OCI-M2 (cell line): Measurements from ENCODE around the gene POLK.
"Not testable (repeated sequence)": the region's sequence is repeated elsewhere in the genome, so short reads cannot be mapped to it uniquely, and the experiment has no call there.

Experiments
- DNase-seq: peaks from one replicate; lab custom pipeline; 2025; ENCODE audit not compliant: unreplicated experiment; lab: John Stamatoyannopoulos, UW

The POLK gene

DNA sequence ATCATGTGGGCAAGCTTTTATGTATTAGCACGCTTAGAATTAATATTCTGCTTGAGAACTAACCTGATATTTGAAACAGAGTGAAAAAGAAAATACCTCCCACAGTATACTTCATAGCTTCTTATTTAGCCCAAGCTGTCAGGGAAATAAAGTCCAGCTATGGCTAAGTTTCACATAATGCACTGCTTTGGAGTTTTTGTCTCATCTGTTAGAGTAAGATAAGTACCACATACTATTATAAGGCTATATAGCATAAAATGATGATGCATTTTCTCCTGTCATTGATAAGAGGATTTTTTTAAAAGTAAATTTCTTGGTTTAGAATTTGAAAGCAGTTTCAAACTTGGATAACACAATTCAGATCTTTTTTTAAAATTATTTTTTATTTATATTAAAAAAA, 97.2 kb downstream of the POLK start:
- no peak for DNase-seq

GRCh38 chr5:75610201-75610600, 98.5 kb downstream of the POLK start:
- no peak for DNase-seq

- DNase-seq: not testable (repeated sequence)
Observed at GRCh38 chr5:75610859-75611310, 99.2 kb downstream of the POLK start.

GRCh38 chr5:75611311-75612225, 99.9 kb downstream of the POLK start, which contains the start of gene ANKDD1B:
ANKDD1B (plus strand) TSS chr5:75611453; CDS start chr5:75611635, 182 bp downstream.
- DNase-seq: no peak

DNA sequence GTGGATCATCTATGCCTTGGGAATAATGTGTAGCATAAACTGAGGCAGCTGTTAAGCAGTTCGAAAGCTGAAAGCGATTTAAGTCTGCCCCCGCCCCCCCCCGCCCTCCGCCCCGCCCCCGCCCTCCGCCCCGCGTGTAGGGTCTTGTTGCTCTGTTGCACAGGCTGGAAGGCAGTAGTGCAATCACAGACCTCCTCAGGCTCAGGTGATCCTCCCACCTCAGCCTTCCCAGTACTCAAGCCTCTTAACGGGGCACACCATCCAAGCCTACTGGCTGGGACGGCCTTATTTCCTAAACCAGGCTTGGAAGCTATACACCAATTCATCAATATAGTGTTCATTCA, 100.5 kb downstream of the POLK start:
- no peak for DNase-seq

- no peak for DNase-seq
Observed at GRCh38 chr5:75612901-75613300, 101.2 kb downstream of the POLK start.

DNA sequence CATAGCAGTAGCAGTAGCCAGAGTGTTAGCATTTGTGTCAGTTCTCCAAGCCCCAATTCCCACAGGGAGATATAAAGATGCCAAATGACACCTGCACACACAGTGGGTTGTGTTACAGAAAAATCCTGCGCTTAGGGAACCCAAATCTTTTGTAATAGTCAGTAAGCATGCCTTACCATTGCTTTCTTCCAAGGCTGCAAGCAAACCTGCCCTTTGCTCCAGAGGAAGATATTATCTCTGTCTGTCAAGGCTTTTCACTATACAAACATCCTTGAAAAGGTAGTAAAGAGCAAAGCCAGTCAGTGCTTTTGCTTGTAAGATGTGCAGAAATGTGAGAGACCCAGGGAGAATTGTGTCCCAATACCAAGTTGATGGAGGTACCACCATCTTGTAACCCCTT, 102.5 kb downstream of the POLK start:
- no peak for DNase-seq

DNA sequence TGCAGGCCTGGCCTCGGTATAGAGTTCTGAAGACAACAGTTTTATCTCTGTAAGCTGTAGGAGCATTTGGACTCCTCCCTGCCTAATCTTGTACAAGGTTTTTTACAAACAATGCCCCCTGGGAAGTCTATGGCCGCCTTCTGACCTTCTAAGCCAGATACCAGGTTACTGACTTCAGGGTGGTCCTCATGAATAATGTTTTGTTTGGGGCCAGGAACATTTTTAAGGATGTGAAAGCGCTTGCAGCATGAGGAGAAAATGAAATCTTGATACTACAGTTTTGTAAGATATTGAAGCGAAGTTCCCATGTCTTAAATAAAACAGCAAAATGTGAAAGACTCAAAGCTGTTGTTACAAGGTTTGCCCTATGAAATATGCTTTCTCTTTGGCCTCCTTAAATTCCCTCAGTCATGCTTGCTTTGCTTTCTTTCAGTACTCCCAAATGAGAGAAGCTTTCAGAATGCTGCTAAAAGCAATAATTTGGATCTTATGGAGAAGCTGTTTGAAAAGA, 104.7 kb downstream of the POLK start:
- DNase-seq: no peak

GRCh38 chr5:75616971-75617621, 105.4 kb downstream of the POLK start:
- no peak for DNase-seq

DNA sequence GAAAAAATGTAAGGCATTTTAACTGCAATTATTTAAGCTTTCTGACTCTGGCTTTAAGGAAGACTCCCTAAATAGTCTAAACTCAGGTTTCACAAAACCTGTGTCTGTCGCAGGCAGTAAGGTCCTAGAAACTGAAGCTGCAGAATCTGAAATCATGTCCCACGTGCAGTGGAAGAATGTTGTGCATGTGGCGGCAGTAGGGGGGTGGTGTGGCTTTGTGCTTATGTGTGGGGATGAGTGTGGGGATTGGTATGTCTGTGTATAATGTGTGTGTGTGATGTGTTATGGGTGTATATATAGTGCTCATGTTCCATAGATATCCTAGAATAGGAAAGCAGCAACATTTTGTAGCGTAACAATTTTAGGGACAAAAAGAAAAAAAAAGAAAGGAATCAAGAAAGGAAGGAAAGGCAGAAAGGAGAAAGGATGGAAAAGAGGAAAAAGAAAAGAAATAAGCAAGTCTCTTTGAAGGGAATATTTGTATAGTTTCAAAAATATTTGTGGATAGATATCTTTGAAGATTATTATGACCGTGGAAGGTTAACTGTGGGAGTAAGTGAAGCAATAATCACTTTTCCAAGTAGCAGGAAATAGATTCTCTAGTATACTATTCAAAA, 106.2 kb downstream of the POLK start:
- DNase-seq: no peak

DNA sequence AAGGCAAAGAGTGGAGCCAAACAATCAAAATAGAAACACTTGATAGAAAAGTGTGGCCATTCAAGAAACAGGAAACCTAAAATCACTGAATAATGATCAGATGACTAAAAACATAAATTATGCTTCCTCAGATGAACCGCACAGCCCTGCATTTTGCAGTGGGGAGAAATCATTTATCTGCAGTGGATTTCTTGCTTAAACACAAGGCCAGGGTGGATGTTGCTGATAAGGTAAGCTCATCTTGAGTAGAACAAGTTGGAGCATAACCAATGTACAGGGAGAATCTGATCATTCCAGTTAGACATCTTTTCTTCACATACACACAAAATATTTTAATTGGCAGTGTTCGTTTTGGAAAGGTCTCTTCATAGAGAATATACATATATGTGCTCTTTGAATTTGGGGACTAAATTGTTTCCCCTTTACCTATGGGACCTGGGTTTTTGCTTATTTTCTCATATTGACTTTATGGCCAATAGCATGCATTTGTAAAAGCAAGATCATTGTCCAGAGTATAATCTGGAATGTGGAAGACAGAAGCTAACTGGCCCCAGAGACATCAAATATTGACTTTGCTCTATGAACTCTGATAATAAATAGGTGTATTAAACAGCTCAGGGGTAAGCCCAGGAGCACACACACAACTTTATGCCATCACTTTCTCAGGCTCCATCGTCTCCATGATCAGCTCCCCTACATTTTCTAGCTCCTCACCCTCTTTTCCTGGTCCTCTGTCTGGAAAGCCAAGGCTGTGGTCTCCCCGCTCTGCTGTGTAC, 108.7 kb downstream of the POLK start:
- no peak for DNase-seq

- DNase-seq: no peak
Observed at GRCh38 chr5:75622564-75622963, 110.9 kb downstream of the POLK start.

DNA sequence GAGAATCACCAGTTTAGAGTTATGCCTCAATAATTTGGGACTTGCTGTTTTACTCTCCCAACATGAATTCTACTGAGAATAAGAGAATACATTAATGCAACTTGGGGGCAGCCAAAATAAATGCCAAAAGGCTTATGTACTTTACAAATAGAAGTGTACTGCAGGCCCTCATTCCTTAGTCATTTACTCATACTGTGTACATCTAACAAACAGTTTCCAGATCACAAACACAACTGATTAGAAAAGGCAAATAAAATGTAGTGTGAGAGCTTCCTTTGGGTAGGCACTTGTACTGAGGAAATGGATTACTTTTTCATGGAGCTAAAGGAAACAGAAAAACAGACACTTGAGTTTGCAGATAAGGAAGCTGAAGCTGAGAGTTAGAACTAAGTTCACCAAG, 112.2 kb downstream of the POLK start:
- DNase-seq: no peak

DNA sequence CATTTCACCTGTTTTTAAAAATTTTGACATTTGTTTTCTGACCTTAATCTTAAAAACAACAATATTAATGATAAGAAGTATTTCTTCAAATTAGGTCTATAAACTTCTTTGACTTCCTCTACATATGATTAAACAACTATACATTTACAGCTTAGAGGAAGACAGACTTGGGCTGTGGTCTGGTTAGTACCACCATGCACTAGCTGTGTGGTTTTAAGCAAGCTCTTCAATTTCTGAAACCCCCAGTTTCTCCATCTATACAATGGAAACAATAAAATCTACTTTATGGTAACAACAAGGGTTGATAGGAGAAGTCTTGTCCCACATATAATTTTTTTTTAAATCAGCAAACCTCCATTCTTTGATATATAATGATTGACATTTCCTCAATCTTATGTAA, 115.3 kb downstream of the POLK start:
- DNase-seq: no peak

- DNase-seq: no peak
Observed at GRCh38 chr5:75627801-75628200, 116.1 kb downstream of the POLK start.

- DNase-seq: no peak
Observed at GRCh38 chr5:75630875-75631274, 119.2 kb downstream of the POLK start.

GRCh38 chr5:75632321-75632720, 120.6 kb downstream of the POLK start:
- DNase-seq: no peak

DNA sequence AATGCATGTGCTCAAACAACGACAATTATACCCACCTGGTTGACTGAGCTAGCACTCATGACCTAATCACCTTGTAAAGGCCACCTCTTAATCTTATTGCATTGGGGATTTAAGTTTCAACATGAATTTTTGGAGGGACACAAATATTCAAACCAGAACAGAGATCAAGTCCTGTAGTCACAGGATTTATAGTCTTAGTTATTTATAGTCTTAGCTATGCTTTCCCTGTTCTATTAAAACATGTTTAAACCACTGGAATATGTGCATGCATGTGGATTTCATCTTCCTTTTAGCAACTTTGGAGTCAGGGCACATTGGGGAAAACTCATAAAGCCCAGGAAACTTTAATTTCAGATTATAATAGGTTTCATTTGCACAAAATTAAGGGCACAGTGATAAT, 126.3 kb downstream of the POLK start:
- no peak for DNase-seq

GRCh38 chr5:75639535-75640311, 128.0 kb downstream of the POLK start:
- DNase-seq: no peak

GRCh38 chr5:75640395-75640794, 128.7 kb downstream of the POLK start:
- no peak for DNase-seq
